HepG2 (cell line): Measurements from ENCODE around the gene RWDD2A. TPM values are rescaled to one million over a fixed set of nuclear protein-coding genes. Genes with fewer than 3 reads are reported as not detected.

Experiments
- CTCF ChIP-seq: sonication (generic); formaldehyde crosslinking; IDR thresholded peaks from 2 replicates; pipeline ENCODE4 v1.5.0; 2020; ENCODE audit warnings: mild to moderate bottlenecking, missing genetic modification reagents, moderate library complexity
- IRF2 ChIP-seq: IDR thresholded peaks from 2 replicates; pipeline ENCODE4 v1.6.1; 2018; ENCODE audit warnings: missing genetic modification reagents, missing compliant biosample characterization
- KAT8 ChIP-seq: IDR thresholded peaks from 2 replicates; pipeline ENCODE4 v1.6.1; 2016; ENCODE audit warnings: missing genetic modification reagents, missing compliant biosample characterization
- NFE2L2 ChIP-seq: fragments of 150-350 bp; IDR thresholded peaks from 2 replicates; pipeline ENCODE4 v1.6.1; 2014; ENCODE audit warnings: low read length
- PATZ1 ChIP-seq: sonication (generic); formaldehyde crosslinking; IDR thresholded peaks from 2 replicates; pipeline ENCODE4 v1.4.0; 2020; ENCODE audit warnings: missing genetic modification reagents
- RXRB ChIP-seq: IDR thresholded peaks from 2 replicates; pipeline ENCODE4 v1.6.1; 2016; ENCODE audit warnings: borderline replicate concordance, missing genetic modification reagents, missing compliant biosample characterization
- SAP130 ChIP-seq: IDR thresholded peaks from 2 replicates; pipeline ENCODE4 v1.6.1; 2016; ENCODE audit warnings: low read depth
- SMAD9 ChIP-seq: sonication (generic); formaldehyde crosslinking; IDR thresholded peaks from 2 replicates; pipeline ENCODE4 v1.5.1; 2020; ENCODE audit warnings: mild to moderate bottlenecking, missing genetic modification reagents
- TEAD3 ChIP-seq: optimal IDR thresholded peaks from 2 replicates; pipeline ENCODE3; 2016; ENCODE audit warnings: borderline replicate concordance
- ZBTB26 ChIP-seq: IDR thresholded peaks from 2 replicates; pipeline ENCODE4 v1.6.1; 2016; ENCODE audit warnings: missing compliant biosample characterization, missing genetic modification reagents, borderline replicate concordance
- ZNF230 ChIP-seq: sonication (generic); formaldehyde crosslinking; IDR thresholded peaks from 2 replicates; pipeline ENCODE4 v1.4.0; 2020; ENCODE audit warnings: mild to moderate bottlenecking, missing genetic modification reagents
- polyA plus RNA-seq, 8 experiments: library from polyadenylated mRNA; depleted of rRNA in 3 of 8; stranded (reverse) in 7 of 8; unstranded in 1 of 8; fragments of >200 nt; fragmentation: Illumina TruSeq in 4 of 8; extraction: Trizol in 4 of 8; gene quantifications; 2 replicates each; pipeline versions ENCODE4 v1.2.1 to v1.2.3, GENCODE V29; 2011 to 2016; ENCODE audit warnings: low read depth in 4 of 8, missing spikeins in 1 of 8, mixed read lengths in 1 of 8; ENCODE audit not compliant: insufficient read depth in 1 of 8
- total RNA-seq, 5 experiments: library from RNA; depleted of rRNA; stranded (reverse); fragments of >200 nt; fragmentation: Illumina TruSeq; extraction: Trizol; gene quantifications; 2 replicates each; pipeline ENCODE4 v1.2.3, GENCODE V29; 2016; ENCODE audit warnings: low read depth in 1 of 5

Gene RWDD2A
- total and polyA plus RNA-seq, 2 of the 13 experiments (the other 11 are each of a cell fraction or from before 2014, with no cell fraction given): 5.3 to 8.1 TPM

DNA sequence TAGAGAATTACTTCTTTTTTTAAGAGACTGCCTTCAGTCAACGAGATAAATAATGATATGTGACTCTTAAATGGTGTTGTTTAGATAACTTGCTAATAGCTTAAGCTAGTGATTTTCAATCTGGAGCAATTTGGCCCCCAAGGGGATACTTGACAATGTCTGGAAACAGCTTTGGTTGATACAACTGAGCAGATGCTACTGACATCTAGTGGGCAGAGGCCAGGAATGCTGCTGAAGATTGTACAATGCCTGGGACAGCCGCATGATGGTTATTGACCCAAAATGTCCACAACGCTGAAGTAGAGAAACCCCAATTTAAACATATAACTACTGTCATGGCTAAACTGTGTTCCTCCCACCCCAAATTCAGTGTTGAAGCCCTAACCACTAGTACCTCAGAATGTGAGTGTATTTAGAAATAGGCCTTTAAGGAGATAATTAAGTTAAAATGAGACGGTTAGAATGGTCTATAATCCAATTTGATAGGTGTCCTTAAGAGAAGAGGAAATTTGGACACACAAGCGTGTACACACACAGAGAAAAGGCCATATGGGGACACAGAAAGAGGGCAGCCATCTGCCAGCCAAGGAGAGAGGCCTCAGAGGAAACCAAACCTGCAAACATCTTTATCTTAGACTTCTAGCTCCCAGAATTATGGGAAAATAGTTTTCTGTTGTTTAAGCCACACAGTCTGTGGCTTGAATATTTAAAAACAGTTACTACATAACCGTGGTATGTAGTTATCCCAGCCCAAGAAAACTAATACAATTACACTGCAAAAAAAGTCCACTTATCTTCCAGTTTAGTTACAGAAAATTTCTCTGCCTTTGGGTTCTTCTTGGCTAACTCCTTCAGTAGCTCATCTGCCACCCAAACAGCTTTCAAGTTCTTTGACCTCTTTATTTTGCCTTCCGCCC lies 22.2 kb downstream of the RWDD2A start (continued):
- peak; percentile 34; the same call in 1 of the 2 replicates for TF ChIP-seq RXRB (CRISPR knock-in tag)
- peak; percentile 89 for TF ChIP-seq CTCF (CRISPR knock-in tag)
- TF ChIP-seq TEAD3: peak; percentile 88
- no peak for TF ChIP-seq NFE2L2
- no peak for TF ChIP-seq ZBTB26 (CRISPR knock-in tag)
- peak; percentile 46; the same call in 1 of the 2 replicates for TF ChIP-seq ZNF230 (CRISPR knock-in tag)
- 0 out of 2 replicates have a peak, but pooled peaks have one; percentile 19 for TF ChIP-seq PATZ1 (CRISPR knock-in tag)
- peak; percentile 42 for TF ChIP-seq SAP130 (CRISPR knock-in tag)
- TF ChIP-seq KAT8 (CRISPR knock-in tag): 0 out of 2 replicates have a peak, but pooled peaks have one; percentile 24
- no peak for TF ChIP-seq SMAD9
- TF ChIP-seq IRF2 (CRISPR knock-in tag): peak; percentile 51; the same call in 1 of the 2 replicates
